Ovary (tissue), 9 donors: Measurements from ENCODE around the gene TACO1. TPM values are rescaled to one million over a fixed set of nuclear protein-coding genes. Genes with fewer than 3 reads are reported as not detected.

Experiments
- DNase-seq, 5 donors: peaks; one replicate each; pipeline ENCODE4 v3.0.0-alpha.2; 2019 to 2020
- H3K27ac ChIP-seq, 2 donors: fragments of 200-600 bp; one replicate each; pipeline versions ENCODE4 v1.5.1 to v1.8.0; 2019 to 2022
- H3K27me3 ChIP-seq: fragments of 200-600 bp; one replicate; pipeline ENCODE4 v1.8.0; 2022
- H3K36me3 ChIP-seq: fragments of 200-600 bp; sonication (generic); one replicate; pipeline ENCODE4 v1.5.1; 2019
- H3K4me1 ChIP-seq: one replicate; pipeline ENCODE4 v1.8.1; 2013; ENCODE audit warnings: mild to moderate bottlenecking, moderate library complexity; ENCODE audit not compliant: insufficient read depth
- H3K4me3 ChIP-seq: fragments of 200-600 bp; sonication (generic); one replicate; pipeline ENCODE4 v1.5.1; 2017
- H3K9me3 ChIP-seq, 2 donors: fragments of 200-600 bp in 1 of 2; sonication (generic) in 1 of 2; one replicate each; pipeline versions ENCODE4 v1.5.1 to v1.8.1; 2013 to 2019; ENCODE audit warnings: mild to moderate bottlenecking in 1 of 2, moderate library complexity in 1 of 2
- EP300 ChIP-seq: sonication (generic); formaldehyde crosslinking; IDR thresholded peaks from one replicate; pipeline ENCODE4 v1.6.1; 2017; ENCODE audit warnings: antibody characterized with exemption
- POLR2A ChIP-seq: fragments of 450-650 bp; IDR thresholded peaks from one replicate; pipeline ENCODE4 v1.6.1; 2017; ENCODE audit warnings: antibody characterized with exemption, mild to moderate bottlenecking, moderate library complexity
- WGBS, 3 donors: extraction: QIAGEN DNeasy Blood & Tissue Kit in 1 of 3; methylation state at CpG; one replicate each; pipeline versions ENCODE4 v1.1.5 to v1.1.7; 2013 to 2017; 5-methylcytosine and 5-hydroxymethylcytosine counted together
- intact Hi-C, 4 donors: fragments of 100-400 bp; cut with DNase I; formaldehyde crosslinking; loops; one replicate each; pipeline versions ENCODE4 v1.11.0 to v1.15.1; 2022 to 2023
- polyA plus RNA-seq, 2 donors: library from polyadenylated mRNA; stranded (reverse); fragments of 200-250 nt in 1 of 2; fragments of 350-450 nt in 1 of 2; fragmentation: Illumina TruSeq in 1 of 2; extraction: RNeasy Lipid Tissue Mini Kit (QIAGEN cat#74804) in 1 of 2; gene quantifications; one replicate each; pipeline ENCODE4 v1.2.3, GENCODE V29; 2013 to 2014
- total RNA-seq, 7 donors: library from RNA; depleted of rRNA in 2 of 7; stranded (reverse); fragments of >200 nt in 2 of 7; fragmentation: NEBNext Ultra II Directional in 3 of 7; extraction: Animal tissue kit (Norgen Biotek cat#: 25700) in 3 of 7; gene quantifications; one replicate each; pipeline versions ENCODE4 v1.1.0 to v1.2.4, GENCODE V29; 2016 to 2023
- TF ChIP-seq, protein P1 (sequence below), 3 donors: fragments of 450-650 bp in 2 of 3; fragments of 200-600 bp in 1 of 3; IDR thresholded peaks; one replicate each; pipeline versions ENCODE4 v1.5.1 to v1.8.0; 2016 to 2022; ENCODE audit warnings: antibody characterized with exemption in 3 of 3, mild to moderate bottlenecking in 1 of 3
- donor health status: DM: no; HTN: no; CAD: no; lungs with moderate emphysema.
- donor health status: DM: no; HTN: no; CAD: no.
- donor health status: Bipolar disorder and iron deficiency.
- donor health status: DM: yes; HTN: yes; CAD: no.
- donor health status: DM: no; HTN: no; CAD: no.
- donor health status: DM: yes; HTN: yes; CAD: no.

The TACO1 gene
- total and polyA plus RNA-seq, 9 donors: 7.4 to 24.9 (median 13.2) TPM

DNA sequence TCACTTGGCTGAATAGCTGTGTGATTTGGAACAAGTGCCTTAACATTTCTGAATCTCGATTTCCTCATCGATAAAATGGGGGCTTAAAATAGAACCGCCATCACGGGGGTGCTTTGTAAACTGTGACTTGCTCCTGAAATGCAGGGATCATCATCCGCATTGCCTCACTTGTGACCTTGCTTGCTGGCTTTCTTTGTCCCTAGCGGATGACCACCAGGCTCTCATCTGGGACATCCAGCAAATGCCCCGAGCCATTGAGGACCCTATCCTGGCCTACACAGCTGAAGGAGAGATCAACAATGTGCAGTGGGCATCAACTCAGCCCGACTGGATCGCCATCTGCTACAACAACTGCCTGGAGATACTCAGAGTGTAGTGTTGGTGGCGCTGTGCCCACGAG is 11.9 kb upstream of the TACO1 start:
- no peaks in the 10 kb centered on the region for H3K36me3 ChIP-seq
- H3K4me3 ChIP-seq: no peak overlapping the region
- H3K27me3 ChIP-seq: no peaks in the 10 kb centered on the region
- TF ChIP-seq EP300 (no peak), POLR2A (no peak)
- TF ChIP-seq, protein P1, sequence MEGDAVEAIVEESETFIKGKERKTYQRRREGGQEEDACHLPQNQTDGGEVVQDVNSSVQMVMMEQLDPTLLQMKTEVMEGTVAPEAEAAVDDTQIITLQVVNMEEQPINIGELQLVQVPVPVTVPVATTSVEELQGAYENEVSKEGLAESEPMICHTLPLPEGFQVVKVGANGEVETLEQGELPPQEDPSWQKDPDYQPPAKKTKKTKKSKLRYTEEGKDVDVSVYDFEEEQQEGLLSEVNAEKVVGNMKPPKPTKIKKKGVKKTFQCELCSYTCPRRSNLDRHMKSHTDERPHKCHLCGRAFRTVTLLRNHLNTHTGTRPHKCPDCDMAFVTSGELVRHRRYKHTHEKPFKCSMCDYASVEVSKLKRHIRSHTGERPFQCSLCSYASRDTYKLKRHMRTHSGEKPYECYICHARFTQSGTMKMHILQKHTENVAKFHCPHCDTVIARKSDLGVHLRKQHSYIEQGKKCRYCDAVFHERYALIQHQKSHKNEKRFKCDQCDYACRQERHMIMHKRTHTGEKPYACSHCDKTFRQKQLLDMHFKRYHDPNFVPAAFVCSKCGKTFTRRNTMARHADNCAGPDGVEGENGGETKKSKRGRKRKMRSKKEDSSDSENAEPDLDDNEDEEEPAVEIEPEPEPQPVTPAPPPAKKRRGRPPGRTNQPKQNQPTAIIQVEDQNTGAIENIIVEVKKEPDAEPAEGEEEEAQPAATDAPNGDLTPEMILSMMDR (IDR thresholded peaks at IDR 0.05): no peak
- no peak overlapping the region for H3K27ac ChIP-seq
- intact Hi-C loops: no loop called here
- WGBS, 3 donors: 85 to 88% (median 88%) methylated on average over 11 of the region's 11 CpGs
- no peaks in the 10 kb centered on the region for H3K4me1 ChIP-seq
- DNase-seq: no peak
- H3K9me3 ChIP-seq: no peaks in the 10 kb centered on the region

DNA sequence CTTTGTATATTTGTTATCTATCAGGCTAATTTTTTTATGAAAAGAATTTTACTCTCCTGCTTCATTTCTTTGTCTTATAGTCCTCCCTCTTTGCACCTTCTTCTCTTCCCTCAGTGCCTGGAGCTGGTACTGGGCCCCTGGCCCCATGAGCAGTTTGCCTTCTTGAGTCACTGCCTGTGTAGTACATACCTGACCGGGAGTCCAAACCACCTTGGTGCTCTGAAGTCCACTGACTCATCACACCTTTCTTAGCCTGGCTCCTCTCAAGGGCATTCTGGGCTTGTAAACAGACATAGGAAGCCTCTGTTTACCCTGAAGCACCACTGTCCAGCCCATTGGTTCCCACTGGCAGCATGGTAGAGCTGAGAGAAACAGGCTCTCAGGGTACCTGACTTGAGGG is 11.0 kb upstream of the TACO1 start:
- Histone ChIP-seq H3K9me3 (no peaks in the 10 kb centered on the region), H3K4me1 (no peaks in the 10 kb centered on the region), H3K4me3 (no peak overlapping the region), H3K36me3 (no peaks in the 10 kb centered on the region), H3K27me3 (no peaks in the 10 kb centered on the region), H3K27ac (no peak overlapping the region)
- TF ChIP-seq, protein P1 (IDR thresholded peaks at IDR 0.05): no peak
- no peak for TF ChIP-seq EP300
- 89 to 100% (median 98%) methylated on average over 1 of the region's 1 CpG for WGBS, 3 donors
- intact Hi-C loops: no loop called here
- no peak for DNase-seq

DNA sequence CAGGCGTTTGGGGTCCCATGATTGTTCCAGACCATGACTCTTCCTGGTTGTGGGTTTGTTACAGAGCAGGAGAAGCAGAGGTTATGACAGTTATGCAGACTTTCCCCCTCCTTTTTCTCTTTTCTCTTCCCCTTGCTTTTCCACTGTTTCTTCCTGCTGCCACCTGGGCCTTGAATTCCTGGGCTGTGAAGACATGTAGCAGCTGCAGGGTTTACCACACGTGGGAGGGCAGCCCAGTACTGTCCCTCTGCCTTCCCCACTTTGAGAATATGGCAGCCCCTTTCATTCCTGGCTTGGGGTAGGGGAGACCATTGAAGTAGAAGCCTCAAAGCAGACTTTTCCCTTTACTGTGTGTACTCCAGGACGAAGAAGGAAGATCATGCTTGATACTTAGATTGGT is 7.9 kb upstream of the TACO1 start:
- no peak for DNase-seq
- Histone ChIP-seq H3K36me3 (no peaks in the 10 kb centered on the region), H3K4me1 (no peaks in the 10 kb centered on the region), H3K27me3 (no peaks in the 10 kb centered on the region), H3K9me3 (no peaks in the 10 kb centered on the region), H3K27ac (no peak overlapping the region), H3K4me3 (no peak overlapping the region)
- 71 to 81% (median 74%) methylated on average over 3 of the region's 3 CpGs for WGBS, 3 donors
- TF ChIP-seq POLR2A (no peak), EP300 (no peak)
- TF ChIP-seq, protein P1 (IDR thresholded peaks at IDR 0.05): no peak
- intact Hi-C loops: no loop called here

DNA sequence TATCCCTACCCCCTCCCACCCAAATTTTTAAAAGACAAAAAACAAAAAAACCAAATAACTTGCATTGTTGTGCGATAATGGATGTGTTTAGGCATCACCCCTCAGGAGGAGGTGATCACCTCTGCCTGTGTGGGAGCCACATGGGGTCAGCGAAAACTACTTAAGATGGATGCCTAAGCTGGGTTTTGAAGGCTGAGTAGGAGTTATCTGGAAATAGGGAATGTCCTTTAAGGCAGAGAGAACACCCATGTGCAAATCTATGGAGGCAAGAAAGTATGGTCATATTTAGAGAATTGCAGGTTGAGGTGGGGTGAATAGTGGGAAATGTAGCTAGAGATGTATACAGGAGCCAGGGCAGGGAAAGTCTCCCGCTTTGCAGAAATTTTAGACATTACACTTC is 5.6 kb upstream of the TACO1 start:
- Histone ChIP-seq H3K4me1 (peaks cover 2% of the 10 kb centered on the region), H3K4me3 (no peak overlapping the region), H3K36me3 (no peaks in the 10 kb centered on the region), H3K9me3 (no peaks in the 10 kb centered on the region), H3K27me3 (no peaks in the 10 kb centered on the region), H3K27ac (no peak overlapping the region)
- TF ChIP-seq, protein P1 (IDR thresholded peaks at IDR 0.05): no peak
- TF ChIP-seq EP300 (no peak), POLR2A (no peak)
- intact Hi-C loops: no loop called here
- WGBS, 3 donors: 96 to 97% (median 96%) methylated on average over 3 of the region's 3 CpGs
- DNase-seq: no peak
